Tibial artery (tissue), 4 donors: ENCODE results near the gene ADAMTSL1.

Experiments
- DNase-seq, 2 donors: peaks; one replicate each; pipeline ENCODE4 v3.0.0-alpha.2; 2019
- H3K27ac ChIP-seq, 2 donors: fragments of 200-600 bp; sonication (generic) in 1 of 2; 1 replicate in 1 of 2; 2 replicates in 1 of 2; pipeline ENCODE4 v1.5.1; 2018 to 2019; ENCODE audit warnings: mild to moderate bottlenecking in 1 of 2
- H3K27me3 ChIP-seq, 2 donors: fragments of 200-600 bp; sonication (generic) in 1 of 2; one replicate each; pipeline versions ENCODE4 v1.5.1 to v1.6.0; 2016 to 2019
- H3K36me3 ChIP-seq, 3 donors: fragments of 200-600 bp; sonication (generic) in 2 of 3; one replicate each; pipeline ENCODE4 v1.5.1; 2016 to 2019; ENCODE audit warnings: mild to moderate bottlenecking in 2 of 3
- H3K4me1 ChIP-seq, 4 donors: fragments of 200-600 bp; sonication (generic) in 2 of 4; 1 replicate in 3 of 4; 2 replicates in 1 of 4; pipeline ENCODE4 v1.5.1; 2016 to 2019
- H3K4me3 ChIP-seq, 2 donors: fragments of 200-600 bp; sonication (generic) in 1 of 2; 1 replicate in 1 of 2; 2 replicates in 1 of 2; pipeline ENCODE4 v1.5.1; 2018 to 2019; ENCODE audit warnings: mild to moderate bottlenecking in 2 of 2
- H3K9me3 ChIP-seq, 3 donors: fragments of 200-600 bp; sonication (generic) in 1 of 3; one replicate each; pipeline ENCODE4 v1.5.1; 2016 to 2019
- CTCF ChIP-seq, 2 experiments: fragments of 200-600 bp in 1 of 2; fragments of 450-650 bp in 1 of 2; IDR thresholded peaks; one replicate each; pipeline ENCODE4 v1.5.1; 2017 to 2019; ENCODE audit warnings: antibody characterized with exemption in 2 of 2, mild to moderate bottlenecking in 1 of 2, moderate library complexity in 1 of 2
- intact Hi-C: fragments of 100-400 bp; cut with DNase I; formaldehyde crosslinking; loops from one replicate; pipeline ENCODE4 v1.15.0; 2023; ENCODE audit warnings: low total_unique reads

Gene ADAMTSL1

GRCh38 chr9:18477121-18477660 lies 3.2 kb downstream of the ADAMTSL1 start:
- no peak for TF ChIP-seq CTCF (IDR thresholded peaks at IDR 0.05)
- Histone ChIP-seq H3K27ac (peak overlapping the region in 1 of 2 donors; percentile 18), H3K4me1 (peaks cover 0 to 45% (median 19%) of the 10 kb centered on the region in 4 donors), H3K4me3 (no peak overlapping the region), H3K9me3 (no peaks in the 10 kb centered on the region), H3K36me3 (no peaks in the 10 kb centered on the region), H3K27me3 (no peaks in the 10 kb centered on the region)
- DNase-seq = no peak
- intact Hi-C loops = no loop called here

GRCh38 chr9:18477719-18478118 lies 3.8 kb downstream of the ADAMTSL1 start:
- no peak for TF ChIP-seq CTCF (IDR thresholded peaks at IDR 0.05)
- peak overlapping the region in 1 of 2 donors; percentile 18 for H3K27ac ChIP-seq
- H3K9me3 ChIP-seq = no peaks in the 10 kb centered on the region
- no peaks in the 10 kb centered on the region for H3K27me3 ChIP-seq
- H3K4me3 ChIP-seq = no peak overlapping the region
- H3K4me1 ChIP-seq = peaks cover 0 to 45% (median 19%) of the 10 kb centered on the region in 4 donors
- DNase-seq = no peak
- H3K36me3 ChIP-seq = no peaks in the 10 kb centered on the region
- intact Hi-C loops = no loop called here

- intact Hi-C loops = no loop called here
- H3K36me3 ChIP-seq = no peaks in the 10 kb centered on the region
Observed at GRCh38 chr9:18478501-18479361, 4.8 kb downstream of the ADAMTSL1 start.

GRCh38 chr9:18479405-18479804 lies 5.5 kb downstream of the ADAMTSL1 start:
- Histone ChIP-seq H3K4me3 (no peak overlapping the region), H3K27me3 (no peaks in the 10 kb centered on the region), H3K9me3 (no peaks in the 10 kb centered on the region), H3K4me1 (peaks cover 0 to 33% (median 11%) of the 10 kb centered on the region in 4 donors), H3K36me3 (no peaks in the 10 kb centered on the region), H3K27ac (peak overlapping the region; percentile 1 to 24)
- no peak for DNase-seq
- TF ChIP-seq CTCF (IDR thresholded peaks at IDR 0.05) = no peak
- intact Hi-C loops = no loop called here

More at GRCh38 chr9:18478501-18479361, 4.8 kb downstream of the ADAMTSL1 start:
- no peak for TF ChIP-seq CTCF (IDR thresholded peaks at IDR 0.05)
- H3K9me3 ChIP-seq = no peaks in the 10 kb centered on the region
- H3K4me3 ChIP-seq = no peak overlapping the region
- DNase-seq = no peak
- peak overlapping the region; percentile 1 to 24 for H3K27ac ChIP-seq
- H3K27me3 ChIP-seq = no peaks in the 10 kb centered on the region
- peaks cover 0 to 39% (median 18%) of the 10 kb centered on the region in 4 donors for H3K4me1 ChIP-seq

GRCh38 chr9:18480662-18481093 lies 6.7 kb downstream of the ADAMTSL1 start:
- intact Hi-C loops = no loop called here
- no peak for DNase-seq

More at GRCh38 chr9:18480662-18481093, 6.7 kb downstream of the ADAMTSL1 start:
- peaks cover 0 to 20% (median under 1%) of the 10 kb centered on the region in 4 donors for H3K4me1 ChIP-seq
- H3K4me3 ChIP-seq = no peak overlapping the region
- TF ChIP-seq CTCF (IDR thresholded peaks at IDR 0.05) = no peak
- H3K27ac ChIP-seq = no peak overlapping the region
- no peaks in the 10 kb centered on the region for H3K9me3 ChIP-seq
- no peaks in the 10 kb centered on the region for H3K36me3 ChIP-seq
- H3K27me3 ChIP-seq = no peaks in the 10 kb centered on the region
